Stimulated activated memory B cell treated with anti-CD40 and anti-IgM and Interleukin-4, amounts not matched to agents 10 μg/mL and 1 μg/mL and 100 μg/mL, for 72 hours (primary cell): Measurements from ENCODE around the gene DNAH11.

ENCODE experiments used
- ATAC-seq: fragments of 150-1000 bp; cut with Tn5 transposase; 2 replicates; pipeline ENCODE4 v1.10.0; 2021
- H3K27ac Mint-ChIP-seq: one replicate; pipeline ENCODE4 v1.8.0; 2022; ENCODE audit warnings: mild to moderate bottlenecking, mixed read lengths
- H3K27me3 Mint-ChIP-seq: one replicate; pipeline ENCODE4 v1.8.0; 2022; ENCODE audit warnings: mixed read lengths
- H3K36me3 Mint-ChIP-seq: one replicate; pipeline ENCODE4 v1.8.0; 2022; ENCODE audit warnings: mixed read lengths
- H3K4me1 Mint-ChIP-seq: one replicate; pipeline ENCODE4 v1.8.0; 2022; ENCODE audit warnings: mixed read lengths
- H3K4me3 Mint-ChIP-seq: one replicate; pipeline ENCODE4 v1.8.0; 2022; ENCODE audit warnings: mild to moderate bottlenecking, moderate library complexity, mixed read lengths
- H3K9me3 Mint-ChIP-seq: one replicate; pipeline ENCODE4 v1.8.0; 2022; ENCODE audit warnings: mixed read lengths

DNAH11 gene

GRCh38 chr7:21884496-21884895 is 341.7 kb downstream of the DNAH11 start:
- Mint-ChIP-seq H3K27me3 (no peaks in the 10 kb centered on the region), H3K36me3 (no peaks in the 10 kb centered on the region), H3K9me3 (no peaks in the 10 kb centered on the region), H3K27ac (no peak overlapping the region), H3K4me3 (no peak overlapping the region), H3K4me1 (no peaks in the 10 kb centered on the region)
- ATAC-seq: no peak

- Mint-ChIP-seq H3K4me3 (no peak overlapping the region), H3K9me3 (no peaks in the 10 kb centered on the region), H3K4me1 (no peaks in the 10 kb centered on the region), H3K27me3 (no peaks in the 10 kb centered on the region), H3K27ac (no peak overlapping the region), H3K36me3 (no peaks in the 10 kb centered on the region)
- ATAC-seq: no peak
Measured at GRCh38 chr7:21886396-21886795, 343.6 kb downstream of the DNAH11 start.

GRCh38 chr7:21887353-21887752 is 344.5 kb downstream of the DNAH11 start:
- Mint-ChIP-seq H3K27ac (no peak overlapping the region), H3K9me3 (no peaks in the 10 kb centered on the region), H3K4me1 (no peaks in the 10 kb centered on the region), H3K4me3 (no peak overlapping the region), H3K36me3 (no peaks in the 10 kb centered on the region), H3K27me3 (no peaks in the 10 kb centered on the region)
- no peak for ATAC-seq

- Mint-ChIP-seq H3K9me3 (no peaks in the 10 kb centered on the region), H3K27me3 (no peaks in the 10 kb centered on the region)
Measured at GRCh38 chr7:21887779-21888178, 344.9 kb downstream of the DNAH11 start.

GRCh38 chr7:21891291-21891690 is 348.5 kb downstream of the DNAH11 start:
- no peaks in the 10 kb centered on the region for H3K4me1 Mint-ChIP-seq
- no peak overlapping the region for H3K4me3 Mint-ChIP-seq
- no peaks in the 10 kb centered on the region for H3K9me3 Mint-ChIP-seq
- H3K36me3 Mint-ChIP-seq: peaks cover 6% of the 10 kb centered on the region
- no peaks in the 10 kb centered on the region for H3K27me3 Mint-ChIP-seq
- no peak overlapping the region for H3K27ac Mint-ChIP-seq
- ATAC-seq: no peak

More at GRCh38 chr7:21887779-21888178, 344.9 kb downstream of the DNAH11 start:
- H3K36me3 Mint-ChIP-seq: no peaks in the 10 kb centered on the region
- no peak for ATAC-seq
- H3K27ac Mint-ChIP-seq: no peak overlapping the region
- H3K4me1 Mint-ChIP-seq: no peaks in the 10 kb centered on the region
- H3K4me3 Mint-ChIP-seq: no peak overlapping the region

GRCh38 chr7:21893401-21893800 is 350.6 kb downstream of the DNAH11 start:
- Mint-ChIP-seq H3K9me3 (peaks cover 2% of the 10 kb centered on the region), H3K4me3 (no peak overlapping the region), H3K27ac (no peak overlapping the region), H3K36me3 (peaks cover 14% of the 10 kb centered on the region), H3K27me3 (no peaks in the 10 kb centered on the region), H3K4me1 (peaks cover 10% of the 10 kb centered on the region)
- no peak for ATAC-seq

GRCh38 chr7:21898265-21898930 is 355.6 kb downstream of the DNAH11 start:
- ATAC-seq: peak; percentile 86
- Mint-ChIP-seq H3K27ac (peak overlapping the region; percentile 97), H3K27me3 (no peaks in the 10 kb centered on the region), H3K4me3 (peak overlapping the region; percentile 83), H3K36me3 (peaks cover 58% of the 10 kb centered on the region), H3K4me1 (peaks cover 21% of the 10 kb centered on the region), H3K9me3 (peaks cover 2% of the 10 kb centered on the region)

- Mint-ChIP-seq H3K4me3 (no peak overlapping the region), H3K27ac (no peak overlapping the region), H3K4me1 (peaks cover 21% of the 10 kb centered on the region), H3K36me3 (peaks cover 86% of the 10 kb centered on the region), H3K27me3 (no peaks in the 10 kb centered on the region), H3K9me3 (peaks cover 2% of the 10 kb centered on the region)
- no peak for ATAC-seq
Measured at GRCh38 chr7:21902240-21902639, 359.4 kb downstream of the DNAH11 start.

- H3K9me3 Mint-ChIP-seq: no peaks in the 10 kb centered on the region
- H3K4me1 Mint-ChIP-seq: peaks cover 13% of the 10 kb centered on the region
- ATAC-seq: no peak
- peaks cover 83% of the 10 kb centered on the region for H3K36me3 Mint-ChIP-seq
- H3K4me3 Mint-ChIP-seq: no peak overlapping the region
- no peaks in the 10 kb centered on the region for H3K27me3 Mint-ChIP-seq
- H3K27ac Mint-ChIP-seq: no peak overlapping the region
Measured at GRCh38 chr7:21903020-21903786, 360.4 kb downstream of the DNAH11 start.

GRCh38 chr7:21908746-21909145 is 365.9 kb downstream of the DNAH11 start:
- Mint-ChIP-seq H3K27me3 (no peaks in the 10 kb centered on the region), H3K4me3 (no peak overlapping the region), H3K4me1 (peaks cover 14% of the 10 kb centered on the region), H3K36me3 (peaks cover 74% of the 10 kb centered on the region), H3K9me3 (no peaks in the 10 kb centered on the region), H3K27ac (no peak overlapping the region)
- ATAC-seq: no peak

- Mint-ChIP-seq H3K9me3 (no peaks in the 10 kb centered on the region), H3K36me3 (peaks cover 72% of the 10 kb centered on the region), H3K4me1 (peaks cover 28% of the 10 kb centered on the region), H3K4me3 (no peak overlapping the region), H3K27me3 (no peaks in the 10 kb centered on the region), H3K27ac (no peak overlapping the region)
- ATAC-seq: no peak
Measured at GRCh38 chr7:21910253-21910652, 367.4 kb downstream of the DNAH11 start.

- peaks cover 29% of the 10 kb centered on the region for H3K4me1 Mint-ChIP-seq
- no peak overlapping the region for H3K4me3 Mint-ChIP-seq
- H3K27me3 Mint-ChIP-seq: no peaks in the 10 kb centered on the region
- H3K36me3 Mint-ChIP-seq: peaks cover 73% of the 10 kb centered on the region
- H3K27ac Mint-ChIP-seq: no peak overlapping the region
- H3K9me3 Mint-ChIP-seq: no peaks in the 10 kb centered on the region
- no peak for ATAC-seq
Measured at GRCh38 chr7:21911341-21911875, 368.6 kb downstream of the DNAH11 start.

GRCh38 chr7:21912305-21912704 is 369.5 kb downstream of the DNAH11 start:
- Mint-ChIP-seq H3K36me3 (peaks cover 73% of the 10 kb centered on the region), H3K27ac (peak overlapping the region; percentile 7), H3K27me3 (no peaks in the 10 kb centered on the region), H3K9me3 (no peaks in the 10 kb centered on the region), H3K4me3 (no peak overlapping the region), H3K4me1 (peaks cover 29% of the 10 kb centered on the region)
- ATAC-seq: no peak

GRCh38 chr7:21912931-21913780 is 370.3 kb downstream of the DNAH11 start:
- Mint-ChIP-seq H3K9me3 (no peaks in the 10 kb centered on the region), H3K36me3 (peaks cover 69% of the 10 kb centered on the region), H3K4me3 (no peak overlapping the region), H3K27ac (peak overlapping the region; percentile 7), H3K27me3 (no peaks in the 10 kb centered on the region), H3K4me1 (peaks cover 31% of the 10 kb centered on the region)
- no peak for ATAC-seq

- no peak for ATAC-seq
- H3K27ac Mint-ChIP-seq: no peak overlapping the region
- H3K4me3 Mint-ChIP-seq: no peak overlapping the region
- H3K27me3 Mint-ChIP-seq: no peaks in the 10 kb centered on the region
- peaks cover 58% of the 10 kb centered on the region for H3K36me3 Mint-ChIP-seq
- peaks cover 42% of the 10 kb centered on the region for H3K4me1 Mint-ChIP-seq
- H3K9me3 Mint-ChIP-seq: no peaks in the 10 kb centered on the region
Measured at GRCh38 chr7:21914671-21915070, 371.8 kb downstream of the DNAH11 start.
